Embryonic facial prominence (tissue), 1 donor: Measurements from ENCODE around the gene TRPV3.
"Not testable (repeated sequence)": the region's sequence is repeated elsewhere in the genome, so short reads cannot be mapped to it uniquely, and the experiment has no call there.

ENCODE experiments used
- DNase-seq: peaks from one replicate; pipeline ENCODE4 v3.0.0-alpha.2; 2016; ENCODE audit errors: extremely low spot score

Gene TRPV3

DNA sequence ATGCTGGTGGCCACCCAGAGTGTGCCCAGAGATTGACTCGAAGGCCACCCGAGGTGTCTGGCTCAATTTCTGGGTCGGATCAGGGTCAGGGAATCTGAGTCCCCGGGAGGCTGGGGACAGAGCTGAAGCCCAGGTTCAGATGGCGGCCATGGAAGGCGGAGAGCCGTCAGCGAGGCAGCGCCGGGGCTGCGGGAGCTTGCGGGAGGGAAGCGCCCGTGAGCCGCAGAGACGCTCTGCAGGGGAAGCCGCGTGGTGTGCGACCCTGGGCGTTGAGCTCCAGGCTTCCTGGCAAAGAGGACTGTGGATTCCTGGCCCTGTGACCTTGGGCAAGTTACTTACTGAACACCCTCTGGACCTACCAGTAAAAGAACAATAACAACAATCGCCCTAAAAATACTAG is 85.5 kb downstream of the TRPV3 start:
- no peak for DNase-seq

DNA sequence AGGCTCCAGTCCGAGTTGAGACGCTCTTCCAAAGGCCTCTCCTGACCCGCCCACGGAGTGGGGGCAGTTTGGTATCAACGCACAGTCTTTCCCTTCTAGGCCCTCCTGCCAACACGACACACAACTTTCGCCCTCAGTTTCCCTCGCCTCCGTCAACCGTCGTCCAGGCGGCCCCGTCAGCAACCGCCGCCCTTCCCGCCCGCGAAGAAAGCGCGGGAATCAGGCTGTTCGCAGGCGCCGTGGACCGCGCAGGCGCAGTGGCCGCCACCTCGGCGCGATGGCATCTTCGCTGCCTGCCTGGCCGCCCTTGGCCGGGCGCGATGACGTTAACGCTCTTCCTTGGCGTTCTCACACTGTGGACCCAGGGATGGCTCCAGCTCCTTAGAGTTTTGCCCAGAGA is 86.0 kb downstream of the TRPV3 start, which contains the start of gene SPATA22:
Gene SPATA22, minus strand, starts transcription at position 221 of the 400 bp plus-strand sequence. CDS start 2,494 bp downstream, outside the sequence.
- no peak for DNase-seq

DNA sequence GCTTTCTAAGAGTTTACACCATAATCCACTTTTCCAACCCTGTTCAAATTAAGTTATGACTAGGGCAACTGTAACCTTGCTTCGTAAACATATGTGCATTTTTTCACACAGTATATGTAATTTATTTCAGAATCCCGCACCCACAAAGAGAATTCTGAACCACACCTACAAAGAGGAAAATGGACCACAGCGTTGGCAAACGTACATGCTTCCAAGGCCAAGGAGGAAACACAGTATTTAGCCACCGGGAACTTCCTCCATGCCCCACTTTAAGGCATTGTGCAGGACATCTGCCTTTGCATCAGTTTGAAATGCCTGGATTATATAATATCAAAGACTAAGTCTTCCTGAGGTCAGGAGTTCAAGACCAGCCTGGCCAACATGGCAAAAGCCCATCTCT is 88.1 kb downstream of the TRPV3 start:
- no peak for DNase-seq

DNA sequence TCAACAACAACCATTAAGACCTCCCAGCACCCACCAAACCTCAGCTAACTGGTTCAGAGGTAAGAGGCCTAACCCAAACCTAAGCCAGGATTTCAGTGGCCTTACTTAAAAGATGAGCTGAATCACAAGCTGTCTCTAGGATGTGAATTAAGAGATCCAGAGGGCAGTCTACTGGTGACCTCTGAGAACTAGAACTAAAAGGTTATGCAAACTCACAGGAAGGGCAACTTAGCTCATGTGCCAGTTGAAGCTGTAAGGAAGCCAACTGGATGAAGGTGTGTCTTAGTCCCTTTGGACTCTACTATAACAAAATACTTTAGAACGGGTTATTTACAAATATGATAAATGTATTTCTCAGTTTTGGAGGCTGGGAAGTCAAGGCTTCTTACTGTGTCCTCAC is 91.3 kb downstream of the TRPV3 start:
- not testable (repeated sequence) for DNase-seq
